Natural killer cell treated with Interleukin-12 subunit alpha and Interleukin-12 subunit beta and Interleukin-15 and Interleukin-18, amount 100 ng/mL, for 72 hours (primary cell): Measurements from ENCODE around the gene CTNS. TPM values are rescaled to one million over a fixed set of nuclear protein-coding genes. Genes with fewer than 3 reads are reported as not detected.

ENCODE experiments used
- ATAC-seq, 2 donors: fragments of 150-1000 bp; cut with Tn5 transposase in 1 of 2; sonication (Bioruptor Pico), chemical (Tn5 transposase) in 1 of 2; 2 replicates each; pipeline ENCODE4 v1.10.0; 2021
- DNase-seq: peaks from one replicate; pipeline ENCODE4 v3.0.0; 2022; ENCODE audit warnings: low spot score
- H3K27ac Mint-ChIP-seq, 2 donors: 1 replicate in 1 of 2; 2 replicates in 1 of 2; pipeline ENCODE4 v1.8.0; 2022; ENCODE audit warnings: mixed read lengths in 2 of 2, mild to moderate bottlenecking in 1 of 2, moderate library complexity in 1 of 2
- H3K27me3 Mint-ChIP-seq, 2 donors: 1 replicate in 1 of 2; 2 replicates in 1 of 2; pipeline ENCODE4 v1.8.0; 2022; ENCODE audit warnings: mixed read lengths in 2 of 2
- H3K36me3 Mint-ChIP-seq: one replicate; pipeline ENCODE4 v1.8.0; 2022; ENCODE audit warnings: mixed read lengths
- H3K4me1 Mint-ChIP-seq, 2 donors: 1 replicate in 1 of 2; 2 replicates in 1 of 2; pipeline ENCODE4 v1.8.0; 2022; ENCODE audit warnings: low read depth in 2 of 2, mixed read lengths in 2 of 2, mild to moderate bottlenecking in 1 of 2
- H3K4me3 Mint-ChIP-seq: one replicate; pipeline ENCODE4 v1.8.0; 2022; ENCODE audit warnings: mixed read lengths
- H3K9me3 Mint-ChIP-seq: 2 replicates; pipeline ENCODE4 v1.8.0; 2022; ENCODE audit warnings: mixed read lengths
- total RNA-seq, 2 donors: library from RNA; stranded (reverse); gene quantifications; one replicate each; pipeline ENCODE4 v1.2.3, GENCODE V29; 2022

The CTNS gene
- total RNA-seq, 2 donors from 2014 or later = 11.1 to 24.5 TPM

- Mint-ChIP-seq H3K4me3 (no peak overlapping the region), H3K27me3 (no peaks in the 10 kb centered on the region), H3K4me1 (peaks cover 0 to 10% of the 10 kb centered on the region in 2 donors), H3K9me3 (no peaks in the 10 kb centered on the region), H3K27ac (no peak overlapping the region), H3K36me3 (no peaks in the 10 kb centered on the region)
- peak in 1 of 2 donors; percentile 1 for ATAC-seq
- DNase-seq = no peak
Observed at GRCh38 chr17:3657588-3657869, 21.0 kb downstream of the CTNS start.

GRCh38 chr17:3657874-3658783 is 21.6 kb downstream of the CTNS start:
- Mint-ChIP-seq H3K27ac (no peak overlapping the region), H3K36me3 (no peaks in the 10 kb centered on the region), H3K9me3 (no peaks in the 10 kb centered on the region), H3K4me3 (no peak overlapping the region), H3K27me3 (no peaks in the 10 kb centered on the region), H3K4me1 (peaks cover 0 to 10% of the 10 kb centered on the region in 2 donors)
- peak; percentile 1 to 10 for ATAC-seq
- no peak for DNase-seq

- no peak overlapping the region for H3K4me3 Mint-ChIP-seq
- H3K9me3 Mint-ChIP-seq = no peaks in the 10 kb centered on the region
- H3K36me3 Mint-ChIP-seq = no peaks in the 10 kb centered on the region
Observed at GRCh38 chr17:3658784-3659449, 22.4 kb downstream of the CTNS start.

GRCh38 chr17:3659541-3660111 is 23.1 kb downstream of the CTNS start:
- H3K9me3 Mint-ChIP-seq = no peaks in the 10 kb centered on the region
- DNase-seq = no peak
- H3K27ac Mint-ChIP-seq = no peak overlapping the region
- peaks cover 0 to 7% of the 10 kb centered on the region in 2 donors for H3K4me1 Mint-ChIP-seq
- H3K4me3 Mint-ChIP-seq = no peak overlapping the region
- peak in 1 of 2 donors; percentile 1 for ATAC-seq
- H3K27me3 Mint-ChIP-seq = no peaks in the 10 kb centered on the region
- no peaks in the 10 kb centered on the region for H3K36me3 Mint-ChIP-seq

More at GRCh38 chr17:3658784-3659449, 22.4 kb downstream of the CTNS start:
- Mint-ChIP-seq H3K27ac (no peak overlapping the region), H3K27me3 (no peaks in the 10 kb centered on the region), H3K4me1 (peaks cover 0 to 8% of the 10 kb centered on the region in 2 donors)
- DNase-seq (no peak), ATAC-seq (peak in 1 of 2 donors; percentile 5)

- DNase-seq = no peak
- Mint-ChIP-seq H3K4me3 (no peak overlapping the region), H3K27ac (peak overlapping the region in 1 of 2 donors; percentile 39), H3K27me3 (no peaks in the 10 kb centered on the region), H3K4me1 (peaks cover 4 to 14% of the 10 kb centered on the region in 2 donors), H3K36me3 (peaks cover 4% of the 10 kb centered on the region), H3K9me3 (no peaks in the 10 kb centered on the region)
- ATAC-seq = peak in 1 of 2 donors; percentile 4
Observed at GRCh38 chr17:3660311-3660891, 23.8 kb downstream of the CTNS start.

- H3K27ac Mint-ChIP-seq = no peak overlapping the region
- H3K36me3 Mint-ChIP-seq = peaks cover 5% of the 10 kb centered on the region
- no peaks in the 10 kb centered on the region for H3K27me3 Mint-ChIP-seq
- H3K4me1 Mint-ChIP-seq = peaks cover 19 to 22% of the 10 kb centered on the region in 2 donors
- H3K9me3 Mint-ChIP-seq = no peaks in the 10 kb centered on the region
- no peak overlapping the region for H3K4me3 Mint-ChIP-seq
- ATAC-seq = no peak
- no peak for DNase-seq
Observed at GRCh38 chr17:3663102-3664011, 26.8 kb downstream of the CTNS start.

- H3K36me3 Mint-ChIP-seq = peaks cover 10% of the 10 kb centered on the region
- H3K9me3 Mint-ChIP-seq = no peaks in the 10 kb centered on the region
- H3K27ac Mint-ChIP-seq = peak overlapping the region; percentile 70 to 90
- ATAC-seq = no peak
- H3K27me3 Mint-ChIP-seq = no peaks in the 10 kb centered on the region
- no peak for DNase-seq
- peak overlapping the region; percentile 50 for H3K4me3 Mint-ChIP-seq
- peaks cover 31 to 34% of the 10 kb centered on the region in 2 donors for H3K4me1 Mint-ChIP-seq
Observed at GRCh38 chr17:3665834-3666233, 29.3 kb downstream of the CTNS start.

- Mint-ChIP-seq H3K9me3 (no peaks in the 10 kb centered on the region), H3K36me3 (peaks cover 12% of the 10 kb centered on the region), H3K4me3 (peak overlapping the region; percentile 50), H3K27ac (peak overlapping the region; percentile 70 to 90), H3K27me3 (no peaks in the 10 kb centered on the region), H3K4me1 (peaks cover 33 to 36% of the 10 kb centered on the region in 2 donors)
- ATAC-seq = no peak
- no peak for DNase-seq
Observed at GRCh38 chr17:3666516-3666915, 30.0 kb downstream of the CTNS start.

GRCh38 chr17:3667366-3668278 is 31.1 kb downstream of the CTNS start:
- peaks cover 14% of the 10 kb centered on the region for H3K36me3 Mint-ChIP-seq
- peak overlapping the region; percentile 95 for H3K4me3 Mint-ChIP-seq
- no peak for DNase-seq

GRCh38 chr17:3668279-3669084 is 31.9 kb downstream of the CTNS start, which contains the start of the genes EMC6 and TAX1BP3:
Gene EMC6 (plus strand): TSS chr17:3668812. CDS start chr17:3669147, 335 bp downstream.
Gene TAX1BP3 (minus strand): TSS chr17:3668578. CDS start chr17:3668526, 52 bp downstream.
- no peaks in the 10 kb centered on the region for H3K9me3 Mint-ChIP-seq
- H3K4me3 Mint-ChIP-seq = peak within 1 kb of the TSS; percentile 95
- DNase-seq (peak; percentile 99), ATAC-seq (peak; percentile 86 to 89)
- peaks cover 36 to 50% of the 10 kb centered on the region in 2 donors for H3K4me1 Mint-ChIP-seq
- peaks cover 14% of the 10 kb centered on the region for H3K36me3 Mint-ChIP-seq
- peak within 1 kb of the TSS; percentile 90 to 96 for H3K27ac Mint-ChIP-seq
- H3K27me3 Mint-ChIP-seq = no peaks in the 10 kb centered on the region

More at GRCh38 chr17:3667366-3668278, 31.1 kb downstream of the CTNS start:
- peak overlapping the region; percentile 90 to 96 for H3K27ac Mint-ChIP-seq
- no peaks in the 10 kb centered on the region for H3K9me3 Mint-ChIP-seq
- peak; percentile 1 to 2 for ATAC-seq
- H3K27me3 Mint-ChIP-seq = no peaks in the 10 kb centered on the region
- H3K4me1 Mint-ChIP-seq = peaks cover 36 to 42% of the 10 kb centered on the region in 2 donors

- Mint-ChIP-seq H3K9me3 (no peaks in the 10 kb centered on the region), H3K36me3 (peaks cover 14% of the 10 kb centered on the region), H3K27me3 (no peaks in the 10 kb centered on the region), H3K4me1 (peaks cover 36 to 50% of the 10 kb centered on the region in 2 donors), H3K4me3 (peak overlapping the region; percentile 95), H3K27ac (peak overlapping the region; percentile 90 to 96)
- ATAC-seq (no peak), DNase-seq (no peak)
Observed at GRCh38 chr17:3669085-3669347, 32.5 kb downstream of the CTNS start.
